Neural cell (in vitro differentiated cells): ENCODE data around the gene PRKCE. TPM values are rescaled to one million over a fixed set of nuclear protein-coding genes. Genes with fewer than 3 reads are reported as not detected.

Experiments used
- H2AFZ ChIP-seq: fragments of 200-600, 300-800 bp; sonication (generic), shearing (Covaris generic); 2 replicates; pipeline ENCODE4 v1.6.0; 2014; ENCODE audit warnings: low read depth, mild to moderate bottlenecking, antibody characterized with exemption, low read length, moderate library complexity
- H3F3A ChIP-seq: fragments of 200-600 bp; shearing (Covaris generic); 2 replicates; pipeline ENCODE4 v1.6.1; 2016; ENCODE audit warnings: mild to moderate bottlenecking, moderate library complexity, mixed read lengths, antibody characterized with exemption, low read length; ENCODE audit not compliant: insufficient read depth, poor library complexity, severe bottlenecking
- H3K27ac ChIP-seq: fragments of 200-600, 300-800 bp; sonication (generic), shearing (Covaris generic); 2 replicates; pipeline ENCODE4 v1.5.1; 2014; ENCODE audit warnings: mild to moderate bottlenecking, low read length, moderate library complexity
- H3K27me3 ChIP-seq: fragments of 300-800, 200-600 bp; sonication (generic), shearing (Covaris generic); 2 replicates; pipeline ENCODE4 v1.6.0; 2014; ENCODE audit warnings: mild to moderate bottlenecking, low read depth, low read length, moderate library complexity; ENCODE audit not compliant: insufficient read depth
- H3K36me3 ChIP-seq: fragments of 300-800, 200-600 bp; sonication (generic), shearing (Covaris generic); 2 replicates; pipeline ENCODE4 v1.5.1; 2014; ENCODE audit warnings: mild to moderate bottlenecking, antibody characterized with exemption, low read length, moderate library complexity; ENCODE audit not compliant: insufficient read depth
- H3K4me2 ChIP-seq: fragments of 300-800, 200-600 bp; sonication (generic), shearing (Covaris generic); 2 replicates; pipeline ENCODE4 v1.6.0; 2014; ENCODE audit warnings: mild to moderate bottlenecking, low read length
- H3K4me3 ChIP-seq: fragments of 300-800, 200-600 bp; sonication (generic), shearing (Covaris generic); 2 replicates; pipeline ENCODE4 v1.5.1; 2014; ENCODE audit warnings: mild to moderate bottlenecking, low read length, moderate library complexity
- H3K79me2 ChIP-seq: fragments of 200-600 bp; shearing (Covaris generic); replicated peaks from 2 replicates; pipeline ENCODE4 v1.6.0; 2014; ENCODE audit warnings: mild to moderate bottlenecking, low read length, moderate library complexity; ENCODE audit not compliant: insufficient read depth
- H3K9ac ChIP-seq: fragments of 300-800, 200-600 bp; sonication (generic), shearing (Covaris generic); 2 replicates; pipeline ENCODE4 v1.6.1; 2016; ENCODE audit warnings: mild to moderate bottlenecking, low read length, mixed read lengths
- H3K9me2 ChIP-seq: fragments of 200-600 bp; shearing (Covaris generic); 2 replicates; pipeline ENCODE4 v1.6.1; 2016; ENCODE audit warnings: mild to moderate bottlenecking, low read length, mixed read lengths; ENCODE audit not compliant: insufficient read depth
- H3K9me3 ChIP-seq: fragments of 200-600, 300-800 bp; sonication (generic), shearing (Covaris generic); 2 replicates; pipeline ENCODE4 v1.6.1; 2016; ENCODE audit warnings: mild to moderate bottlenecking, mixed run types, low read length, moderate library complexity, mixed read lengths
- H4K20me1 ChIP-seq: fragments of 200-600 bp; shearing (Covaris generic); 2 replicates; pipeline ENCODE4 v1.6.1; 2016; ENCODE audit warnings: mild to moderate bottlenecking, mixed run types; ENCODE audit not compliant: insufficient read depth
- CTCF ChIP-seq: fragments of 450-650 bp; IDR thresholded peaks from 2 replicates; pipeline ENCODE4 v1.5.1; 2014; ENCODE audit warnings: antibody characterized with exemption, mild to moderate bottlenecking, moderate library complexity; ENCODE audit not compliant: poor library complexity, severe bottlenecking
- EP300 ChIP-seq: fragments of 450-650 bp; conservative IDR thresholded peaks from 2 replicates; pipeline ENCODE4 v1.6.1; 2014; ENCODE audit warnings: antibody characterized with exemption, mild to moderate bottlenecking, moderate library complexity; ENCODE audit not compliant: poor library complexity, severe bottlenecking
- EZH2 ChIP-seq: fragments of 200-600, 300-800 bp; shearing (Covaris generic), sonication (generic); IDR thresholded peaks from 2 replicates; pipeline ENCODE4 v1.6.1; 2014; ENCODE audit warnings: antibody characterized with exemption, low read length, borderline replicate concordance, mild to moderate bottlenecking; ENCODE audit not compliant: insufficient read depth, poor library complexity, severe bottlenecking
- MXI1 ChIP-seq: fragments of 450-650 bp; conservative IDR thresholded peaks from 2 replicates; pipeline ENCODE4 v1.6.1; 2014; ENCODE audit warnings: antibody characterized with exemption, mild to moderate bottlenecking; ENCODE audit not compliant: poor library complexity, severe bottlenecking
- POLR2AphosphoS5 ChIP-seq: IDR thresholded peaks from 2 replicates; pipeline ENCODE4 v1.6.1; 2012
- RAD21 ChIP-seq: fragments of 450-650 bp; conservative IDR thresholded peaks from 2 replicates; pipeline ENCODE4 v1.6.1; 2014; ENCODE audit warnings: antibody characterized with exemption, mild to moderate bottlenecking, moderate library complexity
- REST ChIP-seq: IDR thresholded peaks from 2 replicates; pipeline ENCODE4 v1.6.1; 2012; ENCODE audit warnings: borderline replicate concordance
- SMC3 ChIP-seq: fragments of 450-650 bp; conservative IDR thresholded peaks from 2 replicates; pipeline ENCODE4 v1.6.1; 2014; ENCODE audit warnings: antibody characterized with exemption, mild to moderate bottlenecking, moderate library complexity; ENCODE audit not compliant: poor library complexity
- TAF1 ChIP-seq: IDR thresholded peaks from 2 replicates; pipeline ENCODE4 v1.6.1; 2012; ENCODE audit warnings: low read depth
- polyA plus RNA-seq: library from polyadenylated mRNA; depleted of rRNA; stranded (reverse); fragments of >200 nt; gene quantifications from 2 replicates; pipeline ENCODE4 v1.2.3, GENCODE V29; 2014

PRKCE gene
- polyA plus RNA-seq, 1 donor from 2014 or later = 5.4 TPM

GRCh38 chr2:45724335-45724734 is 72.9 kb downstream of the PRKCE start:
- no peak overlapping the region for H3K27ac ChIP-seq
- H3K4me2 ChIP-seq = no peak overlapping the region
- H3K36me3 ChIP-seq = no peaks in the 10 kb centered on the region
- H2AFZ ChIP-seq = no peak overlapping the region
- no peaks in the 10 kb centered on the region for H3K27me3 ChIP-seq
- no peak overlapping the region for H3K4me3 ChIP-seq
- no peaks in the 10 kb centered on the region for H4K20me1 ChIP-seq
- H3K79me2 ChIP-seq = no peaks in the 10 kb centered on the region
- no peak overlapping the region for H3K9ac ChIP-seq
- no peaks in the 10 kb centered on the region for H3K9me3 ChIP-seq
- H3K9me2 ChIP-seq = no peaks in the 10 kb centered on the region
- no peaks in the 10 kb centered on the region for H3F3A ChIP-seq
- TF ChIP-seq SMC3 (no peak), CTCF (no peak), TAF1 (no peak), POLR2AphosphoS5 (no peak), EZH2 (no peak), RAD21 (no peak), MXI1 (no peak), REST (no peak), EP300 (no peak)

GRCh38 chr2:45725731-45726130 is 74.3 kb downstream of the PRKCE start:
- Histone ChIP-seq H3K9me2 (no peaks in the 10 kb centered on the region), H3K27ac (peak overlapping the region; percentile 2), H3K79me2 (no peaks in the 10 kb centered on the region), H3K36me3 (no peaks in the 10 kb centered on the region), H3K4me2 (no peak overlapping the region), H3K27me3 (no peaks in the 10 kb centered on the region), H3K9ac (no peak overlapping the region), H3K9me3 (no peaks in the 10 kb centered on the region), H3F3A (no peaks in the 10 kb centered on the region), H3K4me3 (no peak overlapping the region), H4K20me1 (no peaks in the 10 kb centered on the region), H2AFZ (no peak overlapping the region)
- TF ChIP-seq CTCF = no peak
- no peak for TF ChIP-seq RAD21
- TF ChIP-seq EP300 = no peak
- no peak for TF ChIP-seq POLR2AphosphoS5
- no peak for TF ChIP-seq MXI1
- no peak for TF ChIP-seq REST
- TF ChIP-seq TAF1 = no peak
- TF ChIP-seq EZH2 = no peak
- no peak for TF ChIP-seq SMC3
